ENCODE results near the gene ARFRP1. TPM values are rescaled to one million over a fixed set of nuclear protein-coding genes. Genes with fewer than 3 reads are reported as not detected.
A peak's percentile ranks its signal among the peaks of the same experiment; 100 is the strongest.

ARFRP1 gene
- total RNA-seq, 1 experiment from 2014 or later: 119 TPM

DNA sequence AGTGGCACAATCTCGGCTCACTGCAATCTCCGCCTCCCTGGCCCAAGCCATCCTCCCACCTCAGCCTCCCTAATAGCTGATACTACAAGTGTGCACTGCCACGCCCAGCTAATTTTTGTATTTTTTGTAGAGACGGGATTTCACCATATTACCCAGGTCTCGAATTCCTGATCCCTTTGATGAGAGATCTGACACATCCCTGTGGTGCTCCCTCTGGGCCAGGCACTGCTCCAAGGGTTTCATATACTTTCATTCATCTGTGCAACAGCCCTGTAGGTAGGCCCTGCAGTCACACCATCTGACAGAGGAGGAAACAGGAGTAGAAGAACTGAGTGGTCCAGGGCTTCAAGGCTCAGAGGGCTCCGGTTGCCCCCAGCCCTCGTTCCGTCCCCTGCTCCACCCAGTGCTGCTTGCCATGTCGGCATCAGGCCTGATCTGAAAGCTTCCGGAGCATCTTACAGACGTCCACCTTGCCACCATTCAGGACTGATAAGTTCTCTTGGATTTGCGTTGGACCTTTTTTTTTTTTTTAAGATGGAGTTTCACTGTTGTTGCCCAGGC is 3.4 kb upstream of the ARFRP1 start:
- Mint-ChIP-seq H3K36me3 (ENCODE audit: insufficient read depth, unreplicated experiment) (peaks cover 100% of the 10 kb centered on the region), H3K27me3 (ENCODE audit: insufficient read depth, unreplicated experiment) (no peaks in the 10 kb centered on the region), H3K4me3 (ENCODE audit: unreplicated experiment) (peak overlapping the region; percentile 87), H3K9me3 (ENCODE audit: unreplicated experiment) (peaks cover 16% of the 10 kb centered on the region), H3K4me1 (ENCODE audit: low read depth, unreplicated experiment) (peaks cover 16% of the 10 kb centered on the region), H3K27ac (ENCODE audit: unreplicated experiment) (peak overlapping the region; percentile 53)
- no peak for DNase-seq
- H3K27me3 ChIP-seq (replicated peaks; ENCODE audit: control insufficient read depth, insufficient read depth, low read length): no peaks in the 10 kb centered on the region
- ChIA-PET CTCF (interaction anchor here (0.7 to 1.2 kb wide), 3 partner anchors 25 to 521 kb away, joined by 3 to 7 read pairs (median 4); partner anchors contain the start of gene LIME1), POLR2A (no interaction called here)
- TF ChIP-seq, protein P1, sequence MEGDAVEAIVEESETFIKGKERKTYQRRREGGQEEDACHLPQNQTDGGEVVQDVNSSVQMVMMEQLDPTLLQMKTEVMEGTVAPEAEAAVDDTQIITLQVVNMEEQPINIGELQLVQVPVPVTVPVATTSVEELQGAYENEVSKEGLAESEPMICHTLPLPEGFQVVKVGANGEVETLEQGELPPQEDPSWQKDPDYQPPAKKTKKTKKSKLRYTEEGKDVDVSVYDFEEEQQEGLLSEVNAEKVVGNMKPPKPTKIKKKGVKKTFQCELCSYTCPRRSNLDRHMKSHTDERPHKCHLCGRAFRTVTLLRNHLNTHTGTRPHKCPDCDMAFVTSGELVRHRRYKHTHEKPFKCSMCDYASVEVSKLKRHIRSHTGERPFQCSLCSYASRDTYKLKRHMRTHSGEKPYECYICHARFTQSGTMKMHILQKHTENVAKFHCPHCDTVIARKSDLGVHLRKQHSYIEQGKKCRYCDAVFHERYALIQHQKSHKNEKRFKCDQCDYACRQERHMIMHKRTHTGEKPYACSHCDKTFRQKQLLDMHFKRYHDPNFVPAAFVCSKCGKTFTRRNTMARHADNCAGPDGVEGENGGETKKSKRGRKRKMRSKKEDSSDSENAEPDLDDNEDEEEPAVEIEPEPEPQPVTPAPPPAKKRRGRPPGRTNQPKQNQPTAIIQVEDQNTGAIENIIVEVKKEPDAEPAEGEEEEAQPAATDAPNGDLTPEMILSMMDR (IDR thresholded peaks at IDR 0.05; ENCODE audit: insufficient read depth in 1 of 2, low read depth in 1 of 2, low read length in 1 of 2, severe bottlenecking in 1 of 2, unreplicated experiment in 1 of 2): no peak
- H3K4me1 ChIP-seq: peaks cover 14% of the 10 kb centered on the region
- H3K36me3 ChIP-seq (ENCODE audit: control insufficient read depth, insufficient read depth, low read length): peaks cover 17% of the 10 kb centered on the region
- intact Hi-C loops (cut with micrococcal nuclease; ENCODE audit: unreplicated experiment): no loop called here
- BruUV-seq (replicated peaks): no TSS peak
- peaks cover 23% of the 10 kb centered on the region for H3K9me3 ChIP-seq
- no peak overlapping the region for H3K4me3 ChIP-seq (ENCODE audit: low read depth, low read length)

DNA sequence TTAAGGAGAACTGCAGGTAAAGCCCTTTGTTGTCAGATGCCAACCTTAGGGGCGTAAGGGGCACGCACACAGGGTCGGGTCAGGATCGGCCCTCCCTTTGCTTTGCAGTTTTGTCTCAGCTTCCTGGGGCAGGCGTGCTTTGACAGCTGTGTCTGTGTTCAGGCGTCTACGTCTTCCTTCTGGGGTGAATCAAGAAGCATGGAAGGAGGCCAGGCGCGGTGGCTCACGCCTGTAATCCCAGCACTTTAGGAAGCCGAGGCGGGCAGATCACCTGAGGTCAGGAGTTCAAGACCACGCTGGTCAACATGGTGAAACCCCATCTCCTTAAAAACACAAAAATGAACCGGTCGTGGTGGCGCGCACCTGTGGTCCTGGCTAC is 1.4 kb upstream of the ARFRP1 start:
- H3K9me3 Mint-ChIP-seq (ENCODE audit: unreplicated experiment): peaks cover 16% of the 10 kb centered on the region
- ChIA-PET POLR2A (interaction anchor here (1.3 kb wide), 1 partner anchor 12 kb away, joined by 7 read pairs; the partner anchor contains the start of gene TNFRSF6B), CTCF (interaction anchor here (3.0 kb wide), 1 partner anchor 32 kb away, joined by 25 read pairs; no protein-coding TSS in a partner anchor)
- H3K27me3 Mint-ChIP-seq (ENCODE audit: insufficient read depth, unreplicated experiment): no peaks in the 10 kb centered on the region
- DNase-seq: no peak
- intact Hi-C loops (cut with micrococcal nuclease; ENCODE audit: unreplicated experiment): no loop called here
- Histone ChIP-seq H3K4me1 (peaks cover 14% of the 10 kb centered on the region), H3K36me3 (ENCODE audit: control insufficient read depth, insufficient read depth, low read length) (peaks cover 23% of the 10 kb centered on the region), H3K27me3 (replicated peaks; ENCODE audit: control insufficient read depth, insufficient read depth, low read length) (no peaks in the 10 kb centered on the region), H3K4me3 (ENCODE audit: low read depth, low read length) (peak overlapping the region; percentile 96), H3K9me3 (peaks cover 9% of the 10 kb centered on the region)
- peaks cover 100% of the 10 kb centered on the region for H3K36me3 Mint-ChIP-seq (ENCODE audit: insufficient read depth, unreplicated experiment)
- peaks cover 16% of the 10 kb centered on the region for H3K4me1 Mint-ChIP-seq (ENCODE audit: low read depth, unreplicated experiment)
- peak overlapping the region; percentile 87 for H3K4me3 Mint-ChIP-seq (ENCODE audit: unreplicated experiment)
- TF ChIP-seq, protein P1 (IDR thresholded peaks at IDR 0.05; ENCODE audit: insufficient read depth in 1 of 2, low read depth in 1 of 2, low read length in 1 of 2, severe bottlenecking in 1 of 2, unreplicated experiment in 1 of 2): no peak
- no TSS peak for BruUV-seq (replicated peaks)
- peak overlapping the region; percentile 84 for H3K27ac Mint-ChIP-seq (ENCODE audit: unreplicated experiment)

DNA sequence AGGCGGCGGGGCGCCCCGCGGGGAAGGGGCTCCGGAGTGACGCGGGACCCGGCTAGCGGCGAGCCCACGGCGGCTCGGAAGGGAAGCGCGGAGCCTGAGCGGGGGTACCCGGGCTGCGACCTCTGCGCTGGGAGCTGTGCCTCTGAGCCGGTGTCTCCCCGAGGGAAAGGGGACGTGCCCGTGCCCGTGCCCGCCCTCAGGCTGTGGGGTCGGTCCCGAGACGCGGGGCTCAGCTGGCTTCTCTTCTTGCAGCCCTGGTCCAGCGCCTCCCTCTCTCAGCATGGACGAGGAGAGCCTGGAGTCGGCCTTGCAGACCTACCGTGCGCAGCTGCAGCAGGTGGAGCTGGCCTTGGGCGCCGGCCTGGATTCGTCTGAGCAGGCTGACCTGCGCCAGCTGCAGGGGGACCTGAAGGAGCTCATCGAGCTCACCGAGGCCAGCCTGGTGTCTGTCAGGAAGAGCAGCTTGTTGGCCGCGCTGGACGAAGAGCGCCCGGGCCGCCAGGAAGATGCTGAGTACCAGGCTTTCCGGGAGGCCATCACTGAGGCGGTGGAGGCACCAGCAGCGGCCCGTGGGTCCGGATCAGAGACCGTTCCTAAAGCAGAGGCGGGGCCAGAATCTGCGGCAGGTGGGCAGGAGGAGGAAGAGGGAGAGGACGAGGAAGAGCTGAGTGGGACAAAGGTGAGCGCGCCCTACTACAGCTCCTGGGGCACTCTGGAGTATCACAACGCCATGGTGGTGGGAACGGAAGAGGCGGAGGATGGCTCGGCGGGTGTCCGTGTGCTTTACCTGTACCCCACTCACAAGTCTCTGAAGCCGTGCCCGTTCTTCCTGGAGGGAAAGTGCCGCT is 749 bp upstream of the ARFRP1 start:
- Mint-ChIP-seq H3K4me3 (ENCODE audit: unreplicated experiment) (peak overlapping the region; percentile 87), H3K9me3 (ENCODE audit: unreplicated experiment) (peaks cover 16% of the 10 kb centered on the region), H3K4me1 (ENCODE audit: low read depth, unreplicated experiment) (peaks cover 16% of the 10 kb centered on the region), H3K27me3 (ENCODE audit: insufficient read depth, unreplicated experiment) (no peaks in the 10 kb centered on the region), H3K36me3 (ENCODE audit: insufficient read depth, unreplicated experiment) (peaks cover 100% of the 10 kb centered on the region), H3K27ac (ENCODE audit: unreplicated experiment) (peak overlapping the region; percentile 84)
- no peaks in the 10 kb centered on the region for H3K27me3 ChIP-seq (replicated peaks; ENCODE audit: control insufficient read depth, insufficient read depth, low read length)
- TSS peak; percentile 42 for BruUV-seq (replicated peaks)
- peaks cover 14% of the 10 kb centered on the region for H3K4me1 ChIP-seq
- ChIA-PET CTCF (interaction anchor here (0.7 to 3.0 kb wide), 18 partner anchors 10 to 412 kb away, joined by 3 to 25 read pairs (median 4); partner anchors contain the start of genes LIME1, PTK6, SAMD10 and TPD52L2), POLR2A (interaction anchor here (0.5 to 1.9 kb wide), 18 partner anchors 10 to 248 kb away, joined by 3 to 33 read pairs (median 4); partner anchors contain the start of genes HELZ2, LIME1, RTEL1 and SLC2A4RG)
- peak overlapping the region; percentile 96 for H3K4me3 ChIP-seq (ENCODE audit: low read depth, low read length)
- H3K9me3 ChIP-seq: peaks cover 6% of the 10 kb centered on the region; the same call in 1 of the 2 replicates
- TF ChIP-seq, protein P1 (IDR thresholded peaks at IDR 0.05; ENCODE audit: insufficient read depth in 1 of 2, low read depth in 1 of 2, low read length in 1 of 2, severe bottlenecking in 1 of 2, unreplicated experiment in 1 of 2): no peak
- peaks cover 23% of the 10 kb centered on the region for H3K36me3 ChIP-seq (ENCODE audit: control insufficient read depth, insufficient read depth, low read length)
- intact Hi-C loops (cut with micrococcal nuclease; ENCODE audit: unreplicated experiment): no loop called here
- peak; percentile 55 to 72 for DNase-seq

Measured in Caco-2 (cell line).